Prostate gland (tissue), 2 donors: ENCODE measurements around the gene ANO2.
A peak's percentile ranks its signal among the peaks of the same experiment; 100 is the strongest.

ENCODE experiments used
- POLR2A ChIP-seq: fragments of 450-650 bp; IDR thresholded peaks from one replicate; pipeline ENCODE4 v1.6.1; 2016; ENCODE audit warnings: antibody characterized with exemption, mild to moderate bottlenecking
- POLR2AphosphoS5 ChIP-seq: sonication (generic); formaldehyde crosslinking; IDR thresholded peaks from one replicate; pipeline ENCODE4 v1.6.1; 2017; ENCODE audit warnings: antibody characterized with exemption
- TF ChIP-seq, protein P1 (sequence below), 4 experiments: fragments of 200-600 bp in 2 of 4; fragments of 450-650 bp in 2 of 4; sonication (generic) in 2 of 4; IDR thresholded peaks; 1 replicate in 3 of 4; 2 replicates in 1 of 4; pipeline ENCODE4 v1.5.1; 2016 to 2019; ENCODE audit warnings: antibody characterized with exemption in 4 of 4, mild to moderate bottlenecking in 2 of 4, moderate library complexity in 2 of 4

DNA sequence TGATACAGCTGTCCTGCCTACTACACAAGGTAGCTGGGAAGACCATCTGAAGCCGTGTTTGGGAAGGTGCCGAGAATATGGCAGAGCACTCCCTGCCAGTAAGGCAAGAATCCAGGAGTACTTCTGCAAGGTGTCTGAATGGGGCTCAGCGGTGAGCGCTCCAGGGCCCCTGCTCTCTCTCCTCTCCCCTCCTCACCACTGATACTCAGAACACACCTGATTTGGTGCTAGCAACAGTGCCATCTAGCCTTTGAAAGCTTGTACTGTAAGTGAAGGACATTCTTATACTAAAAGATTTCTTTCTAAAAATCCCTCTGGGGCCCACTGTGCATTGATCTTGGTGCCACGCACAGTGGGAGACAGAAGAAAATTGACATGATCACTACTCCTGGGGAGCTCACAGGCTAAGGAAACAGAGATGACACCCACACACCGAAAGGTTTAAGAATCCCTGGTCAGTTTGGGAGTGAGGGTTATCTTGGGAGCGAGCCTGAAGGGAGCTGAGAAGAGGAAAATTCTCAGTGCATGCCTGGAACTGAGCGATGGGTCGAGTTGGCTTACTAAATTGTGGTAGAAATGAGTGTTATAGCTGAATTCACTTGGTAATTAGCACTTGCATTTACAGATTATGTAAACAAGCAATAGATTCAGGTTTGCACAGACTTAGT, 296.2 kb downstream of the ANO2 start:
- TF ChIP-seq, protein P1, sequence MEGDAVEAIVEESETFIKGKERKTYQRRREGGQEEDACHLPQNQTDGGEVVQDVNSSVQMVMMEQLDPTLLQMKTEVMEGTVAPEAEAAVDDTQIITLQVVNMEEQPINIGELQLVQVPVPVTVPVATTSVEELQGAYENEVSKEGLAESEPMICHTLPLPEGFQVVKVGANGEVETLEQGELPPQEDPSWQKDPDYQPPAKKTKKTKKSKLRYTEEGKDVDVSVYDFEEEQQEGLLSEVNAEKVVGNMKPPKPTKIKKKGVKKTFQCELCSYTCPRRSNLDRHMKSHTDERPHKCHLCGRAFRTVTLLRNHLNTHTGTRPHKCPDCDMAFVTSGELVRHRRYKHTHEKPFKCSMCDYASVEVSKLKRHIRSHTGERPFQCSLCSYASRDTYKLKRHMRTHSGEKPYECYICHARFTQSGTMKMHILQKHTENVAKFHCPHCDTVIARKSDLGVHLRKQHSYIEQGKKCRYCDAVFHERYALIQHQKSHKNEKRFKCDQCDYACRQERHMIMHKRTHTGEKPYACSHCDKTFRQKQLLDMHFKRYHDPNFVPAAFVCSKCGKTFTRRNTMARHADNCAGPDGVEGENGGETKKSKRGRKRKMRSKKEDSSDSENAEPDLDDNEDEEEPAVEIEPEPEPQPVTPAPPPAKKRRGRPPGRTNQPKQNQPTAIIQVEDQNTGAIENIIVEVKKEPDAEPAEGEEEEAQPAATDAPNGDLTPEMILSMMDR (IDR thresholded peaks at IDR 0.05), result peak in 2 of 4 experiments; percentile 40 to 45
- TF ChIP-seq POLR2AphosphoS5, result no peak
- no peak for TF ChIP-seq POLR2A
